Glutamatergic neuron (in vitro differentiated cells): Measurements from ENCODE around the gene KCNIP1. TPM values are rescaled to one million over a fixed set of nuclear protein-coding genes. Genes with fewer than 3 reads are reported as not detected.
A peak's percentile ranks its signal among the peaks of the same experiment; 100 is the strongest.

Experiments
- DNase-seq: peaks from one replicate; pipeline ENCODE4 v3.0.0; 2022
- H3K27ac Mint-ChIP-seq: one replicate; pipeline ENCODE4 v1.8.0; 2020; ENCODE audit warnings: mild to moderate bottlenecking, mixed read lengths, inconsistent platforms; ENCODE audit not compliant: unreplicated experiment
- H3K27me3 Mint-ChIP-seq: one replicate; pipeline ENCODE4 v1.8.0; 2020; ENCODE audit warnings: mild to moderate bottlenecking, moderate library complexity, mixed read lengths, inconsistent platforms; ENCODE audit not compliant: unreplicated experiment
- H3K36me3 Mint-ChIP-seq: one replicate; pipeline ENCODE4 v1.8.0; 2020; ENCODE audit warnings: mild to moderate bottlenecking, mixed read lengths, inconsistent platforms; ENCODE audit not compliant: unreplicated experiment
- H3K4me1 Mint-ChIP-seq: one replicate; pipeline ENCODE4 v1.8.0; 2020; ENCODE audit warnings: mild to moderate bottlenecking, low read depth, mixed read lengths, inconsistent platforms; ENCODE audit not compliant: unreplicated experiment
- H3K4me3 Mint-ChIP-seq: one replicate; pipeline ENCODE4 v1.8.0; 2020; ENCODE audit warnings: mild to moderate bottlenecking, mixed read lengths, inconsistent platforms; ENCODE audit not compliant: unreplicated experiment
- H3K9me3 Mint-ChIP-seq: one replicate; pipeline ENCODE4 v1.8.0; 2020; ENCODE audit warnings: mild to moderate bottlenecking, moderate library complexity, mixed read lengths, inconsistent platforms; ENCODE audit not compliant: unreplicated experiment
- total RNA-seq: library from RNA; stranded (reverse); fragmentation: NEBNext Ultra II Directional; extraction: Animal tissue kit (Norgen Biotek cat#: 25700); gene quantifications from one replicate; pipeline ENCODE4 v1.2.1, GENCODE V29; 2021; ENCODE audit not compliant: unreplicated experiment
- TF ChIP-seq, protein P1 (sequence below): fragments of 200-600 bp; sonication (generic); IDR thresholded peaks from one replicate; pipeline ENCODE4 v1.5.0; 2021; ENCODE audit not compliant: partially characterized antibody, unreplicated experiment

Gene KCNIP1
- total RNA-seq, 1 donor from 2014 or later: 0.47 TPM

DNA sequence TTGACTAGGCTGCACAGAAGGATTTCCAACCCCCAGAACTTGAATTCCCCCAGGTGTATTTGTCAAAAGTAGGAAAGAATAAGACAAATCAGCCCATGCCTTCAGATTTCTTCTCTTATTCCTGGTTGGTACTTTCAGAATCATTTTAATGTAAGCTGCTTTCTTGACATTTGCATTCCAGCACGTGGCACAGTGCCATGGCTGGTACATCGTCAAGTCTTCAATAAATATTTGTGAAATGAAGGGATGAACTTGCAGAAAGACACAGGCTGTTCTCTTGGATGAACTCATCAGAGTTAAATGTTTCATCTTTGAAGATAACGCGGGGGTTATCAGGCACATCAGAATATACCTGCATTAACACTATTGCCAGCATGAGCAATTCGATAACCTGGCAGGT lies 14.5 kb downstream of the KCNIP1 start:
- H3K27me3 Mint-ChIP-seq: peaks cover 12% of the 10 kb centered on the region
- TF ChIP-seq, protein P1, sequence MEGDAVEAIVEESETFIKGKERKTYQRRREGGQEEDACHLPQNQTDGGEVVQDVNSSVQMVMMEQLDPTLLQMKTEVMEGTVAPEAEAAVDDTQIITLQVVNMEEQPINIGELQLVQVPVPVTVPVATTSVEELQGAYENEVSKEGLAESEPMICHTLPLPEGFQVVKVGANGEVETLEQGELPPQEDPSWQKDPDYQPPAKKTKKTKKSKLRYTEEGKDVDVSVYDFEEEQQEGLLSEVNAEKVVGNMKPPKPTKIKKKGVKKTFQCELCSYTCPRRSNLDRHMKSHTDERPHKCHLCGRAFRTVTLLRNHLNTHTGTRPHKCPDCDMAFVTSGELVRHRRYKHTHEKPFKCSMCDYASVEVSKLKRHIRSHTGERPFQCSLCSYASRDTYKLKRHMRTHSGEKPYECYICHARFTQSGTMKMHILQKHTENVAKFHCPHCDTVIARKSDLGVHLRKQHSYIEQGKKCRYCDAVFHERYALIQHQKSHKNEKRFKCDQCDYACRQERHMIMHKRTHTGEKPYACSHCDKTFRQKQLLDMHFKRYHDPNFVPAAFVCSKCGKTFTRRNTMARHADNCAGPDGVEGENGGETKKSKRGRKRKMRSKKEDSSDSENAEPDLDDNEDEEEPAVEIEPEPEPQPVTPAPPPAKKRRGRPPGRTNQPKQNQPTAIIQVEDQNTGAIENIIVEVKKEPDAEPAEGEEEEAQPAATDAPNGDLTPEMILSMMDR: no peak
- DNase-seq: no peak
- H3K4me1 Mint-ChIP-seq: peaks cover 21% of the 10 kb centered on the region
- H3K36me3 Mint-ChIP-seq: no peaks in the 10 kb centered on the region
- peaks cover 11% of the 10 kb centered on the region for H3K9me3 Mint-ChIP-seq
- H3K27ac Mint-ChIP-seq: no peak overlapping the region
- no peak overlapping the region for H3K4me3 Mint-ChIP-seq

DNA sequence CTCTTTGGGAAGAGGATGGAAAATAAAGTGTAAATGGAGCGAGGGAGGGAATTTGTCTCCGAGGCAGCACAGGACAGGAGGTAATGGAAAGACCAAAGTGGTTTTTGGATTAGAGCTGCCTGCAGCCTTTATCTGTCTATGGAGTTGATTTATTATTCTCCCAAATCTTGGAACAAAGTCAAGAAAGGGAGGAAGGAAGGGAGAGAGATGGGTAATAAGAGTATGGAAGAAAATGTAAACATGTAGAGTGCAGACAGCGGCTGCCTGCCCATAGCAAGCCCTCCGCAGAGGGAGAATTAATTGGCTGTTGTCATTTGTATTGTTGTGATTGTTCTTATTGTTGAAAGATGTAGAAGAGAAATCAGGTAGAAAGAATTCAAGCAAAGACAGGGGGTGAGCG lies 15.7 kb downstream of the KCNIP1 start:
- H3K4me1 Mint-ChIP-seq: peaks cover 24% of the 10 kb centered on the region
- no peak for DNase-seq
- no peak overlapping the region for H3K27ac Mint-ChIP-seq
- no peaks in the 10 kb centered on the region for H3K36me3 Mint-ChIP-seq
- H3K4me3 Mint-ChIP-seq: no peak overlapping the region
- TF ChIP-seq, protein P1: no peak
- peaks cover 11% of the 10 kb centered on the region for H3K9me3 Mint-ChIP-seq
- peaks cover 14% of the 10 kb centered on the region for H3K27me3 Mint-ChIP-seq

DNA sequence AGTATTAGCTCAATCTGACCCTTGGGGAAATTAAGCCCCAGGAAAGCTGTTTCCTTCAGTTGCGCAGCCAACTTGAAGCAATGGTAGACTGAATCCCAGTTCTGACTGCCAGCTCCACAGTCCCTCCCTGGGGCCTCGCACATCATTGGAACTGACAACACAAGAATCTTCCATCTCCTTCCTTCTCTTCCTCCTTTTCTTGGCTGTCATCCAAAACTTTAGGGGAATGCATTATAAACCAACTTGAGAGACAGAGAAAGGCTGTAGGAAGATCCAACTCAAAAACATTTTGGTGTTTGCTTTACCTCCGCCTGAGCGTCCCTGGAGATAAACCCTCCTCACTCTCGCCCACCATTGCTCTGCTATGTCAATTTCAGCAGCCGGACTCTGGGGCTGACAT lies 16.6 kb downstream of the KCNIP1 start:
- TF ChIP-seq, protein P1: no peak
- no peaks in the 10 kb centered on the region for H3K36me3 Mint-ChIP-seq
- no peak overlapping the region for H3K4me3 Mint-ChIP-seq
- H3K27me3 Mint-ChIP-seq: peaks cover 14% of the 10 kb centered on the region
- peaks cover 11% of the 10 kb centered on the region for H3K9me3 Mint-ChIP-seq
- peaks cover 24% of the 10 kb centered on the region for H3K4me1 Mint-ChIP-seq
- DNase-seq: no peak
- no peak overlapping the region for H3K27ac Mint-ChIP-seq

DNA sequence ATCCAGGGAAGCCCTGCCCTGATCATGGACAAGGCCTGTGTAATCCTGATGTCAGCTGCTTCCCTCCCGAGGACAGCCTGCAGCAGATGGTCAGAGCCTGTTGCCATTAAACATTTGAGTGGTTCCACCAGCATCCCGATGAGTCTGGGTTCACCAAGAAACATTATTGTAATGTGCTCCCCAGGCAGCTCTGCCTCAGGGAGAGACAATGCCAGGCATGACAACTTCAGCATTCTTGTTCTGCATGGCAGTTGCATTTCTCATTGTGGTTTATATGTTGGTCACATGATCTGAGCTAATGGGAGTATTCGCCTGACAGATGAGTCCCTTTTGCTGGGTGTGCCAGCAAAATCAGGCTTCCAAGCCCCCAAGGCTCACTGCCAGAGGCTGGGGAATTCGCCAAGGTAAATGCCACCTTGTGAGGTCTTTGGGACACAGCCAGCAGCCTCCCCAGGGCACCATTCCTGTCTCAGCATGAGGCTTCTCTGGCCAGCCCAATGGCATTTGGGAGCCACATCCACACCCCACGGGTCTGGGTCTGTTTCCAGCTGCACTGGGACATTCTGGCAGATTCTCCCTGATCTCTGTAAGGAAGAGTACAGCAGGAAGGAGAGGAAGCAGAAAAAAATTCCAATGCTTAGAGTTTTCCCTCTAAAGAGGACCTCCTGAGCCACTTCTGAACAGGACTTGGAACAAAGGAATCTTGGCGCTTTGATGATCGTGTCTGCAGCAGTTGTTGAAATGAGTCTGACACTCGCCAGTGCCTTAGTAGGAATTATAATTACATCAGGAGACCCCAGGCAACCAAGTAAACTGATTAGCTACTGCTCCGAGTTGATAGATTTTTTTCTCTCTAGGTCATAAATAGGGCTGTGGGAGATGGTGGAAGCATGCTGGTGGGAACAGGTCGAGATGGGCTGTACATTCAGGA lies 18.7 kb downstream of the KCNIP1 start:
- TF ChIP-seq, protein P1: no peak
- H3K27me3 Mint-ChIP-seq: peaks cover 14% of the 10 kb centered on the region
- peak overlapping the region; percentile 46 for H3K27ac Mint-ChIP-seq
- H3K9me3 Mint-ChIP-seq: peaks cover 11% of the 10 kb centered on the region
- DNase-seq: peak; percentile 55
- H3K4me3 Mint-ChIP-seq: peak overlapping the region; percentile 15
- H3K4me1 Mint-ChIP-seq: peaks cover 24% of the 10 kb centered on the region
- H3K36me3 Mint-ChIP-seq: no peaks in the 10 kb centered on the region

DNA sequence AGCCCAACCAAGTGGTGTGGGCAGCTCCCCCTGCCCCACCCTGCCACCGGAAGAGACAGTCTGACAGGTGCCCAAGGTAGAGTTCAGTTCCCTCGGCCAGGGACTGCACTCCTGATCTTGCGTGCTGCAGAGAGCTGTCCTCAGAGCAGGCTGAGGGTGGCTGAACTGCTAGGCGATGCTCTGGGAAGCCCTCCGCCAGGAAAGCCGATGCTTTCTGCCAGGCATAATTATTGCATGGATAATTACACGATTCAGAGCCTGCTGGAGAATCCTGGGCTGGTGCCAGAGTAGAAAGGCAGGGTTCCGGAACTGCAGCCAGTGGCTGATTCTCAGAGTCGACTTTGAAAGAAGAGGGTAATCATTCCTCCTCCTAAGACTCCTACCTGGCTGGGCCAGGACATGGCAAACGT lies 19.3 kb downstream of the KCNIP1 start:
- no peak for DNase-seq
- peaks cover 14% of the 10 kb centered on the region for H3K27me3 Mint-ChIP-seq

More for the DNA sequence above, 19.3 kb downstream of the KCNIP1 start:
- H3K36me3 Mint-ChIP-seq: no peaks in the 10 kb centered on the region
- TF ChIP-seq, protein P1: no peak
- peaks cover 11% of the 10 kb centered on the region for H3K9me3 Mint-ChIP-seq
- peak overlapping the region; percentile 15 for H3K4me3 Mint-ChIP-seq
- no peak overlapping the region for H3K27ac Mint-ChIP-seq
- H3K4me1 Mint-ChIP-seq: peaks cover 24% of the 10 kb centered on the region
